GM19099 (cell line): ENCODE results near the gene KLHL21.

Experiments
- POLR2A ChIP-seq: IDR thresholded peaks from 3 replicates; pipeline ENCODE4 v1.6.1; 2011; ENCODE audit warnings: low read depth; ENCODE audit not compliant: insufficient read length; ENCODE audit errors: extremely low read depth

The KLHL21 gene

DNA sequence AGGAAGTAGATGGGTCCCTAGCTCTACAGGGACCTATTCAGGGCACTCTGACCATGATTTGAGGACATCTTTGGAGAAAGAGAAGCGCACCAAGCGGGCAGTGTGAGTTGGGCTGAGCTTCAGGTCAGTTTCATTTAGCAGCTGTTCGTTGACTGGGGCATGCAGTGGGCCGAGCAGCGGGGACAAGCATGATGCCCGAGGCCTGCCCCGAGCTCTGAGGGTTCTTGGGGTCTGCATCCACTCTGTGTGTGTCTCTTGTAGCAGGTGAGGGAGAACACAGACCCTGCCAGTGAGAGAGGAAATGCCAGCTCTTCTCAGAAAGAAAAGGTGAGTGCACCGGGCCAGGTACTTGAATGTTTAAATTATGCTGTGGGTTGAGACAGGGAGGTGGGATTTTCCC lies 27.4 kb upstream of the KLHL21 start:
- TF ChIP-seq POLR2A = no peak

DNA sequence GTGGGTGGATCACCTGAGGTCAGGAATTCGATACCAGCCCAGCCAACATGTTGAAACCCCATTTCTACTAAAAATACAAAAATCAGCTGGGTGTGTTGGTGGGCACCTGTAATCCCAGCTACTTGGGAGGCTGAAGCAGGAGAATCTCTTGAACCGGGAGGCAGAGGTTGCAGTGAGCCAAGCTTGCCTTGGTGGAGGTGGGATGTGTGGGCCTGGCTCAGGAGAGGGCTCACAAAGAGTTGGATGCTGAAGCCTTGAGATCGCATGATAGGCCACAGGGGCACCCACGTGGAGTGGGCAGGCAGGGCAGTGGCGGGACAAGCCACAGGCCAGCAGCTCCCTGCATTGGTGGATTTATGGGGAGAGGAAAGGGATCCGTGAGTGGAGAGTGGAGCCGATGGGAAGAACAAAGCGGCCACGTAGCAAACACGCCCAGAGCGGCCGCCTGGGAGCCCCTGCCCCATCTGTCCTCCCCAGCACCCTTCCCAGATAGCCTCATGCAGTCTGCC lies 26.4 kb upstream of the KLHL21 start:
- no peak for TF ChIP-seq POLR2A

DNA sequence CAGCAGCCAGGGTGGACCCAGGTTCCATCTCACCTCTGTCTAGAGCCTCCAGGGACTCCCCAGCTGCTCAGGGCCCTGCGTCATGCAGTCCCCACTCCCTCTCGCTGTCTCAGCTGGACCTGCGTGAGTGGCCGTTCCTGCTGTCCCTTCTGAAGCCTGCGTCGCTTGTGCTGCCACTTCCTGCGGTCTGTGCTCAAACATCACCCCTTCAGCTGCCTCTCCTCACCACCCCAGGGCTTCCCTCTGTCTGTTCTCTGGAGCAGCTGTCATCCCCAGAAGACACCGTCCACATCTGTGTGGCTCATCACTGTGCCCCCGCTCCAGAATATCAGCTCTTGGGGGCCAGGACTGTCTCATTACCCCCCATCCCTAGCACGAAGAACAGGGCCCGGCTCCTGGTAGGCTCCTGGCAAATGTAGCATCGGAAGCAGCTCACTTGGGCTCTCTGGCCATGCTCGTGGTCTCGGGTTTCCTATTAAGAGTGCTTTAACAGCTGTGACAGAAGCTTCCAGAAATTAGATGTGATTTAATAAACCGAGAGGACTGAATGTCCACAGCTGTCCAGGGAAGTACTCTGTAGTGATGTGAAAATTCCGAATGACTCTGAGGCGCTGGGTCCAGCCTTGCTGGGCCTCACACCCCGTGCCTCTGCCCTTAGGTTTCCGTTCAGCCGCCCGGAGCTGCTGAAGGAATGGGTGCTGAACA lies 25.3 kb upstream of the KLHL21 start:
- TF ChIP-seq POLR2A = no peak

DNA sequence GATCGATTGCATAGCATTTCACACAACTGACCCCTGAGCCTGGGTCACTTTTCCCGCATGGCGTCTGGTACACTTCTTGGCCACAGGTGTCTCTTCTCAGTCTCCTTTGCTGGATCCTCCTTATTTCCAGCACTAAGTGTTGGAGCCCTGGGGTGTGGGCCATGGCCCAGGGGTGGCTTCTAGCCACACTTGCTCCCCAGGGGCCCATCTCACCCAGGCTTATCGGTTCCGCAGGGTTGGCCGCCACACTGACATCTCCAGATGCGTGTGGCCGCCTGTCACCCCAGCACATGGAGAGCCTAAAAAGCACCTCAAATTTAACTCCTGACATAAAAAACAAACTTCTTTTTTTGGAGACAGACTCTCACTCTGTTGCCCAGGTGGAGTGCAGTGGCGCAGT lies 24.4 kb upstream of the KLHL21 start:
- no peak for TF ChIP-seq POLR2A

DNA sequence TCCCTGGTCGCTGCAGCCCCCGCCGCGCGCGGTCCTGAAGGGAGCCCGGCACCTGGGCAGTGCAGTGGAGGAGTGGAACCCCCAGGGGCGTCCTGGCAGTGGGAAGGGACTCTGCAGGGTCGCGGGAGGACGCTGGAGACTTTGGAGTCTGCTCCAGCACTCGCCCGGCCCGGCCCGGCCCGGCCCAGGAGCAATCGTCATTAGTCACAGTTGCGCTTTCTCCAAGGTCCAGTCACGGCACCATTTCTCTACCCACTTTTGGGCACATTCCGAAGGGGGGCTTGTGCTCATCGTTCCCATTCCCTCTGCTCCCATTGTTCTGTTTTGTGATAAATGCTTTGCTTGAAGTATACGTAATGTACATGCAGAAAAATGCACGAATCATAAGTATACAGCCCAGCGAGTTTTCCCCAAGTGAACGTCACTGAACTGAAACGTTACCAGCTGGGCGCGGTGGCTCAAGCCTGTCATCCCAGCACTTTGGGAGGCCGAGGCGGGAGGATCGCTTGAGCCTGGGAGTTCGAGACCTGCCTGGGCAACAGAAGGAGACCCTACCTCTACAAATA lies 23.0 kb upstream of the KLHL21 start:
- TF ChIP-seq POLR2A = no peak

DNA sequence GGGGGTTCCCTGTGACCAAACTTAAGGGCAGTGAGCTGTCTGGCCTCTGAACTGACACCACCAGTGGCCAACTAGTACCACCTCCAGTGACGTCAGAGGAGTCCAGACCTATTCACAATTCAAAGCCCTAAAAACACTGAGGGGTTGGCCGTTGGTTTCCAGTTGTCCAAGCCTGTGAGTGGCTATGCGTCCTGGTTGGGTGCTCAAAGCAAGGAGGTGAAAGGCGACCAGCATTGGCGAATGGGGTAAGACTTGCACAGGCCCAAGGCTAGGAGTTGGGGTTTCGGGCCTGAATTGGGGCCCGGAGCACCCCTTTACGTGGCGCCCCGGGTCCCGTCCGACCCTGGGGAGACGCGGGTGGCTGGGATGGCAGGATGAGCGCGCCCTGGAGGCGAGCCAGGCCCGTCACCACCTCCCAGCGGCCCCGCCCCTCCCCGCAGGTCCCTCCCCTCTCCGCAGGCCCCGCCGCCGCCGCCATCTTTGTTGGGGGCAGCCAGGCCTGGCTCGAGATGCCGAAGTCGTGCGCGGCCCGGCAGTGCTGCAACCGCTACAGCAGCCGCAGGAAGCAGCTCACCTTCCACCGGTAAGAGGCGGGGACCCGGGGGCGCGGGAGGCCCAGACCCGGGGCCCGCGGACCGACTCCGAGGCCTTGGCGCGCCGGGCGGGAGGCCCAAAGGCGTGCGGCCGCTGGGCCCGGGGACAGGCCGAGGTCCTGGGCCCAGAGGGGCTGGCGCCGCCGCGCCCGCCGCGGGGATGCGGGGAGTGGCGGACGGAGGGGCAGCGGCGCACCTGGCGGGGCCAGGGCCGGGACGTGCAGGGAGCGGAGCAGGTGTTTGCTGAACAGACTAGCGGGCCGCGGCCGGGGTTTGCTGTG lies 22.3 kb upstream of the KLHL21 start, which contains the start of gene THAP3:
Gene THAP3, plus strand, starts transcription at position 159 of the 874 bp plus-strand sequence. Its CDS starts 351 bp downstream, at position 510.
- peak; percentile 43 for TF ChIP-seq POLR2A

DNA sequence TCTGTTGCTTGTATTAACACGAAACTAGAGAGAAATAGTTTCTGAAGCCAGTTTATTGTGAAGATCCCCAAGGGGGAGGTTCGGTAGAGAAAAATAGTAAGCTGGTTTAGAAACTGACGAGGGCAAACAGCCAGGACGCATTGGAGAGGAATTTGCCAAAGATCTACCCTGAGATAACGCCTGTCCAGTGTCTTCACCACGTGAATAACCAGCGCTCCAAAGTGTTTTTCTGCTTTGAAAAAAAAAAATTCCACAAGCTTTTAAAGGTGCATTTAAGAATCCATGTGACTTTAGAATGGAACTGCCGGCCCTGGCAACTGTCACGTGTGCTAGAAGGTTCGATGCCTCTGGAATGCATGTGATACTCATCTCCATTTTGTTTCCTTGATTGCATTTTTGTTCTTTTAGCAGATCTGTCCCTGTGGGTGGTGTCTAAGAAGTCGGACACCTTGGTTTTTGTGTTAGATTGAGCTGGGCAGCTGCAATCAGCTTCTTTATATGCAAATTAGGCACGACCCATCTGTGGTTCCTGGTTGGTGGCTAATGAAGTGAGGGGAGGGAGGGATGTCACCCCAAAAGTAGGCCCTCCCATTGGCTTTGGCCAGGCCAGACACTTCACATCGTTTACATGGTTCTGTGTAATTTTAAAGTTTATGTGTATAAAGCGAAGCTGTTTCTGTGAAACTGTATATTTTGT lies 20.7 kb upstream of the KLHL21 start:
- no peak for TF ChIP-seq POLR2A

GRCh38 chr1:6622396-6623152 lies 19.9 kb upstream of the KLHL21 start:
- TF ChIP-seq POLR2A = no peak

DNA sequence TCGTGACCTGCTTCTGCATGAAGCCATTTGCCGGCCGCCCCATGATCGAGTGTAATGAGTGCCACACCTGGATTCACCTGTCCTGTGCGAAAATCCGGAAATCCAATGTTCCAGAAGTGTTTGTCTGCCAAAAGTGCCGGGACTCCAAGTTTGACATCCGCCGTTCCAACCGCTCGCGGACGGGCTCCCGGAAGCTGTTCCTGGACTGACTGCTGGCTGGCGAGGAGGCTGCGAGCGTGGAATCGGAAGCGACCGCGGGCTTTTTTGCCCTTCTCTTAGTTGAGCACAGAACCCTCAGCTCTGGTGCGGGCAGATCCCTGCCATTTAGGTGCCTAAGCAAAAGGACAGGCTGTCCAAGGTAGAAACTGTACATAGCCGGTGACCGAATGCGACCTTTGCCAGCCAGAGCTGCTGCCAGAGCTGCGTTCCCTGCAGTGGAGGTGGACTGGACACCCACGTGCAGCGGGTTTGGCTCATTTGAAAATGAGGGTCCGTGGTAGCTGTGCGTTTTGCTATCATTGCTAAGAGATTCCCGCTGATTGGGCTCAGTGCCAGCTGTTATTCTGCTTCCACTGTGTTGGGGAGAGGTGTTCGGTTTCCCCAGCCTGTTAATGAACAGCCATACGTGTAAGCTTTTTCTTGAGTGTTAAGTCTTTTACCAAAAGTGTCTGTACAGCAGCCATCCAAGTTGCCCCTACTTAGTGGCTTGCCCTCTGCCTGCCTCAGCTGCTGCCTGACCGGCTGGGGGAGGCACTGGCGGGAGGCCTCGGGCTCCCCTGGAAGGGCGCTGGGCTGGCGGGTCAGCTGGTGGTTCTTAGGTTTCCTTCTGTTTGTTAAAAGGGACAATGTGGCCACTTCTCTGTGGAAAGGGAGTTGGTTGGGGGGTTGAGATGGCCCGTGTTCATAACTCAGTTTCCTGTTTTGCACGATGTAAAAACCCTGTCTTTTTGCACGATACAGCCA lies 19.0 kb upstream of the KLHL21 start:
- no peak for TF ChIP-seq POLR2A

DNA sequence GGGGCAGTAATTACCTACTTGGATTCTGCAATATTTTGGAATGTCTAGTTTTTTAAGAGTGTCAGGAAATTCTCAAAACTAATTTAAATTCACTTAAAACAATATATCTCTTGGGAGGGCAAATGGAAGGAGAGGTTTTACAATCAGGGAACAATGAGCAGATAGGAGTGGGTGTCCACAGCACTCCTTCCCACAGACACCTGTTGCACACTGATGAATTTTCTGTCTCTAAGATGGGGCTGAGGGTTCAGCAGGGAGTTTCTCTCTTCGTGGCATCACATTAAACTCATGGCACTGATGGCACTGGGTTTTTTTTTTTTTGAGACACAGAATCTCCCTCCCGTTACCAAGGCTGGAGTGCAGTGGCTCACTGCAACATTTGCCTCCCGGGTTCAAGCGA lies 16.4 kb upstream of the KLHL21 start:
- TF ChIP-seq POLR2A = no peak

DNA sequence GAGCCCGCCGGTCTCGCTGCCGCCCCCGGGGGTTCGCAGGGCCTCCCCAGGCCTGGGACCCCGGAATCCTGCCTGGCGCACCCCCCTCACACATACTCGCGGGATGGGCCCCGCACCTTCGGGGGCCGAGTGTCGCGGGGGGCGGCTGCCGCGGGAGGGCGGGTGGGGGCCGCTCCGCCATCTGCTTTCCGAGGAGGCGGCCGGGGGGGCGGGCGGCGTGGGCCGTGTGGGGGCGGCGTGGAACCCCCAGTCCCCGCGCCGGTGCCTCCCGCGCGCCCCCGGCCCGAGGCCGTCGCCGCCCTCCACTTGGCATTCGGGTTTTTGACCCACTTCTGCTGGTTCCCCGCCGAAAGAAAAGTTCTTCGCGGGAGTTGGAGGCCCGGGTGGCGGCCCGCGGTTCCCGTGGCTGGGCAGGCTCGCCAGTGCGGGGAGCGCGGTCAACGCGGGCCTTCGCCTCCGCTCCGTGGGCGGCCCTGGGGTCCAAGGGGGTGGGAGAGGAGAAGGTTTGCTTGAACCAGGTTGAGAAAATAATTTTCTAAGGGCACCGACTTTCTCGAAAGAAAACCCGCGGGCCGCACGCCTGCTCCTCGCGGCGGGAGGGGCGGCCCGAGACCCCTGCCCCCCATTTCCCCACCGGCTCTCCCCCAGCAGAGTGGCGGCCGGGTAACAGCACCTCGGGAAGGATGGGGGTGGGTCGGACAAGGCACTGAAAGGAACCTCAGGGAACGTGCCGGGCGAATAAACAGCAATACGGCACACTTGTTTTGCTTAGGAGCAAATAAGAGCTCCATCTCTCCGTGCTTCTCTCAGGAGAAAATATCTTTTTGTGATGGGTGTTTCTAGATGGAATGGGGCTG lies 12.5 kb upstream of the KLHL21 start:
- TF ChIP-seq POLR2A = no peak
